OCI-LY3 (cell line): Measurements from ENCODE around the gene CBL.

Experiments
- H2AFZ ChIP-seq: fragments of 200-600, 300-600 bp; shearing (Covaris generic); 2 replicates; pipeline ENCODE4 v1.6.0; 2014; ENCODE audit warnings: antibody characterized with exemption, low read depth, low read length
- H3K27ac ChIP-seq: fragments of 200-600, 300-600 bp; sonication (generic); 2 replicates; pipeline ENCODE4 v1.5.1; 2014; ENCODE audit warnings: mild to moderate bottlenecking, low read length, moderate library complexity, mixed read lengths
- H3K27me3 ChIP-seq: fragments of 200-600, 300-600 bp; sonication (generic); 2 replicates; pipeline ENCODE4 v1.6.1; 2014; ENCODE audit warnings: low read depth, low read length, mixed read lengths
- H3K36me3 ChIP-seq: fragments of 200-600, 300-600 bp; sonication (generic); replicated peaks from 2 replicates; pipeline ENCODE3; 2014; ENCODE audit warnings: low read depth, low read length, mixed read lengths
- H3K4me1 ChIP-seq: fragments of 300-600, 200-600 bp; sonication (generic); 2 replicates; pipeline ENCODE4 v1.6.1; 2014; ENCODE audit warnings: low read length, mixed read lengths
- H3K4me2 ChIP-seq: fragments of 200-600, 300-600 bp; sonication (generic); 2 replicates; pipeline ENCODE4 v1.6.1; 2014; ENCODE audit warnings: low read length, mixed read lengths
- H3K4me3 ChIP-seq: fragments of 300-600, 200-600 bp; sonication (generic); 2 replicates; pipeline ENCODE4 v1.5.1; 2014; ENCODE audit warnings: antibody characterized with exemption, mild to moderate bottlenecking, low read length, moderate library complexity
- H3K79me2 ChIP-seq: fragments of 300-600, 200-600 bp; shearing (Covaris generic); 2 replicates; pipeline ENCODE4 v1.6.1; 2014; ENCODE audit warnings: mild to moderate bottlenecking, low read length, mixed read lengths
- H3K9ac ChIP-seq: fragments of 300-600, 200-600 bp; shearing (Covaris generic); 2 replicates; pipeline ENCODE4 v1.6.0; 2014; ENCODE audit warnings: mild to moderate bottlenecking, low read length, moderate library complexity
- H3K9me3 ChIP-seq: fragments of 200-600, 300-600 bp; shearing (Covaris generic); 2 replicates; pipeline ENCODE4 v1.6.1; 2014; ENCODE audit warnings: low read length, mixed read lengths; ENCODE audit not compliant: insufficient read depth
- H4K20me1 ChIP-seq: fragments of 200-600, 300-600 bp; sonication (generic); 2 replicates; pipeline ENCODE4 v1.6.1; 2016; ENCODE audit warnings: low read length, mixed read lengths; ENCODE audit not compliant: insufficient read depth
- CTCF ChIP-seq: fragments of 200-600, 300-600 bp; sonication (generic); IDR thresholded peaks from 2 replicates; pipeline ENCODE4 v1.5.1; 2014; ENCODE audit warnings: antibody characterized with exemption, low read length, low read depth
- EZH2phosphoT487 ChIP-seq: fragments of 200-600 bp; shearing (Covaris generic); IDR thresholded peaks from 2 replicates; pipeline ENCODE4 v1.6.1; 2018; ENCODE audit warnings: antibody characterized with exemption, mixed run types, low read depth

Gene CBL

GRCh38 chr11:119167933-119168332, 38.2 kb upstream of the CBL start:
- Histone ChIP-seq H3K9me3 (no peaks in the 10 kb centered on the region), H2AFZ (no peak overlapping the region), H3K9ac (no peak overlapping the region), H3K79me2 (no peaks in the 10 kb centered on the region), H3K27me3 (no peaks in the 10 kb centered on the region), H3K4me3 (no peak overlapping the region), H3K4me2 (no peak overlapping the region), H3K27ac (no peak overlapping the region), H3K36me3 (no peaks in the 10 kb centered on the region), H4K20me1 (no peaks in the 10 kb centered on the region), H3K4me1 (peaks cover 3% of the 10 kb centered on the region; the same call in 1 of the 2 replicates)
- TF ChIP-seq EZH2phosphoT487 (no peak), CTCF (no peak)

GRCh38 chr11:119168471-119169281, 37.5 kb upstream of the CBL start, which contains the start of gene NLRX1:
NLRX1 (plus strand) TSS chr11:119168725; CDS start chr11:119171404, 2,679 bp downstream.
- H3K9me3 ChIP-seq, result no peaks in the 10 kb centered on the region
- H3K4me3 ChIP-seq, result peak within 1 kb of the TSS; percentile 85
- peak within 1 kb of the TSS; percentile 56 for H3K27ac ChIP-seq
- no peaks in the 10 kb centered on the region for H3K79me2 ChIP-seq
- peak within 1 kb of the TSS; percentile 70 for H3K4me2 ChIP-seq
- TF ChIP-seq CTCF (peak; percentile 77), EZH2phosphoT487 (no peak)
- peak within 1 kb of the TSS; percentile 87 for H3K9ac ChIP-seq
- no peaks in the 10 kb centered on the region for H3K36me3 ChIP-seq
- peaks cover 3% of the 10 kb centered on the region; the same call in 1 of the 2 replicates for H3K4me1 ChIP-seq
- no peaks in the 10 kb centered on the region for H3K27me3 ChIP-seq
- no peaks in the 10 kb centered on the region for H4K20me1 ChIP-seq
- peak within 1 kb of the TSS; percentile 77 for H2AFZ ChIP-seq

DNA sequence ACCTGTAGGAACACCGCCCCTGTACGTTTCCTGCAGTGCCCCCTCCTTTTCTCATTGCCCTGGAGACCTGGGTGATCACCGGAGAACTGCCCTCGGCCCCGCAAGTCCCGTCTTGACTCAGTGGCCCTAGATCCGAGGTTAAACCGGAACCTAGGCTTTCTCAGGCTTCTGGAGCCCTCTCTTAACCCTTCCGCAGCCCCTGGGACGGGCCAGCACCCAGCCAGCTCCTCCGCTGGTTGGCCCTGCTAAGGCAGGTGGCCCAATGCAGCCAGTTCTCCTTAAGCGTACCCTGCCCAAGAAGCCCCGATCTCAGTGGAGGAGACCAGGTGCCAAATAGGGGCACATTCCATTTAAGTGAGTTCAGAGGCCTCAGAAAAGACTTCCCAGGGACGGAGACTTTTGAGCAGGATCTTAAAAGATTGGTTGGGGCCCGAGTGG, 36.8 kb upstream of the CBL start:
- Histone ChIP-seq H3K4me2 (peak overlapping the region; percentile 70), H3K27me3 (no peaks in the 10 kb centered on the region), H3K4me1 (peaks cover 3% of the 10 kb centered on the region; the same call in 1 of the 2 replicates), H3K79me2 (no peaks in the 10 kb centered on the region), H3K27ac (peak overlapping the region; percentile 56), H3K9me3 (no peaks in the 10 kb centered on the region), H3K36me3 (no peaks in the 10 kb centered on the region), H4K20me1 (no peaks in the 10 kb centered on the region), H3K4me3 (peak overlapping the region; percentile 85), H2AFZ (peak overlapping the region; percentile 77), H3K9ac (peak overlapping the region; percentile 87)
- no peak for TF ChIP-seq CTCF
- TF ChIP-seq EZH2phosphoT487, result no peak

DNA sequence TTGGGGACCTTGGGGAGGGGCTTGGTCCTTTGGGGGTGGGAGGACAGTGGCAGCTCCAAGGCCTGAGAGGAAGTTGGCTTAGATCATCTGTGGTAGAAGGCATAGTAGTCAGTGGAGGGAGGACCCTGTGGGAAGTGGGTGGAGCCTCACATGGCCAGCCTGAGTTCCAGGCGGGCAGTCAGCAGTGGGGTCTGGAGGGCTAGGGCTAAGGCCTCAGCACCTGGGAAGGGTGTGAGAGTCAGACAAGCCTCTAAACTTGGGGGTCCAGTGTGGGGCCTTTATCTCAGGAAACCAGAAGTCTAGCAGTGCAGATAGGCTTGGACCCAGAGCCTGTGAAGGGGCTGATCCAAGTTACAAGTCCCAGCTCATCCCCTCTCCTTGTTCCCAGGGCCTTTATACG, 33.6 kb upstream of the CBL start:
- Histone ChIP-seq H4K20me1 (no peaks in the 10 kb centered on the region), H3K27me3 (no peaks in the 10 kb centered on the region), H2AFZ (no peak overlapping the region), H3K9ac (no peak overlapping the region), H3K79me2 (no peaks in the 10 kb centered on the region), H3K4me3 (no peak overlapping the region), H3K4me1 (peaks cover 3% of the 10 kb centered on the region; the same call in 1 of the 2 replicates), H3K9me3 (no peaks in the 10 kb centered on the region), H3K27ac (no peak overlapping the region), H3K36me3 (peaks cover 2% of the 10 kb centered on the region), H3K4me2 (no peak overlapping the region)
- TF ChIP-seq CTCF, result no peak
- TF ChIP-seq EZH2phosphoT487, result no peak
